NCI-H524 (cell line): ENCODE data around the gene ARHGAP6.
"Not testable (repeated sequence)": the region's sequence is repeated elsewhere in the genome, so short reads cannot be mapped to it uniquely, and the experiment has no call there.

ENCODE experiments used
- DNase-seq, 2 experiments: peaks; one replicate each; lab custom pipeline; 2025; lab: John Stamatoyannopoulos, UW

ARHGAP6 gene

GRCh38 chrX:11235377-11235776 lies 430.3 kb downstream of the ARHGAP6 start:
- not testable (repeated sequence) for DNase-seq

- no peak for DNase-seq
These were observed 450.4 kb downstream of the ARHGAP6 start for GRCh38 chrX:11215191-11215921.

DNA sequence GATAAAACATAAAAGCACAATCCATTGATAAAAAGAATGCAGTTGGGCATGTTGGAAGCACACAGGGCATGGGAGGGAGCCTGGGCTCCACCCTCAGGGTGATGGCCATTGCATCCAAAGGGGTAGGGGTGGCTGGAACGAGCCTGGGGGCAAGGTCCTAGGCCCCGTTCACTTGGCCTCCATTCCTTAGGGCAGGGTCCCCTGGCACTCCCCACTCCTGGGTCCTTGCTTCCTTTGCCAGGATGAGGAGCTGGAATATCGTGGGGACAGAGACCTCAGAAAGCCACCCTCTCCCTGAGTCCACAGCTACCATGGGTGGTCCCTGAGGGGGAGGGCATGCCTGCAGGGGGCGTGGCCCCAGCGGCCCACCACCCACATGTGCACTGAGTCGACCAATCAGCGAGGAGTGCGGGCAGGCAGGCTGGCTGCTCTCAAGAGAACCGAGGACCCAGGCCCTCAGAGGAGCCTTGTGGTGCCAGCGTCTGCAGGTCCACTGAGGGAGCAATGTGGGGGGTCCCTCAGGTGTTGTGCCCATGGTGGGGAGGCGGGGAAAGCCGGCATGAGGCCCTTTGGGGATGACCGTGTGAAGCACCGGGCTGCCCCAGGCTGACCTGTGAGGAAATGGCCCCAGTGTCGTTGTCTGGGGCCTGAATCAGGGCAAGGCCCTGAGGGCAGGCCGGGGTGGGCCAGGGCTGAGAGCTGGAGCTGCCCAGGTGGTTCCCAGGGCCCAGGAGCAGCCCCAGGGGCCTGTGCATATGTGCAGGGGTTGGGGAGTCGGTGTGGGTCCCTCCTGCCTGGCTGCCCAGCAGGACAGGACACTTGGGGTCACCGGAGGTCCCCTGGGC lies 451.2 kb downstream of the ARHGAP6 start:
- DNase-seq = no peak

GRCh38 chrX:11212741-11213140 lies 453.0 kb downstream of the ARHGAP6 start:
- no peak for DNase-seq

GRCh38 chrX:11210415-11210801 lies 455.3 kb downstream of the ARHGAP6 start:
- DNase-seq = no peak

DNA sequence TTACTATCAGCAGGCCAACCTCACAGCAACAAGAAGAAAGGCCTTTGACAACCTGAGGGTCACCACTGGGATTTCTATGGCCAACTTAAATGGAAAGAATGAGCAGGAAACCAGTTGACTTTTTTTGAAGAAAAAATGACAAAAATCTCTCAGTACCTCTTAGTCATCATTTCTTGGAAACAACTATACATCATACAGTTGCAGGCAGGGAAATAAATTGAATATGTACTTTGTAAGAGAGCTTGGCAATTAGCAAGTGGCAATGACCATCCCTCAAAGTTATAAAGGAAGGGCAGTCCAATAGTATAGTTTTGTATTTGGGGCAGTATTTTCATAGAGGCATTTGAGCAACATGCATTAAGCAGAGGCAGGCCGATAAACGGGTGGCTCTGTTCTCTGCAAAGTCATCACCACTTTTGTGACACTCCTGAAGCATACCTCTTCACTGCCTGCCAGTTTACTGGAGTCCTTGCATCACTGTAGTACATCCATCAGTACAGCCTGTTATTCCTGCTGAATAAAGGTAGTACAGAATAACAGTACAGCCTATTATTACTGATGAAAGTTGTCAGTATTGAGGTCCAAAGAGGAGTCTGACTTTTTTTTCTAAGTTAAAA lies 455.8 kb downstream of the ARHGAP6 start:
- no peak for DNase-seq

DNA sequence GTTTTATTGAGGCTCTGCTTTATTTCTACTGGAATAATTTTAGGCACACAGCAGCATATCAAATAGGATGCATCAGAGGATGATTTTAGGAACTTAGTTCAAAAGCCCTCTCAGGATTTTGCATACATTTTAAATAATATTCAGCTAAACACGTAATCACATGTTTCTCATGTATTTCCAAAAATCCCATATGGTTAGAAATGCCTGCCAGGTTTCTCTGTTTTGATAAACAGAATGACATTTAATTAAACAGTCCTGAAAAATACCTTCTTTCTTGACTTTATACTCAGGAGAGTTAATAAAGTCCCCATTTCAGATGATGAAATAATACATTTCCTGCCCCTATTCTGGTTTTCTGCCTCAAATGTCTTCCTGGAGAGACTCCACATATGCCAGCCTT lies 459.0 kb downstream of the ARHGAP6 start:
- DNase-seq = no peak

GRCh38 chrX:11205796-11206195 lies 459.9 kb downstream of the ARHGAP6 start:
- DNase-seq = no peak

- DNase-seq = no peak
These were observed 468.0 kb downstream of the ARHGAP6 start for GRCh38 chrX:11197671-11198070.

GRCh38 chrX:11196476-11196875 lies 469.2 kb downstream of the ARHGAP6 start:
- no peak for DNase-seq

- no peak for DNase-seq
These were observed 472.7 kb downstream of the ARHGAP6 start for GRCh38 chrX:11193035-11193469.

DNA sequence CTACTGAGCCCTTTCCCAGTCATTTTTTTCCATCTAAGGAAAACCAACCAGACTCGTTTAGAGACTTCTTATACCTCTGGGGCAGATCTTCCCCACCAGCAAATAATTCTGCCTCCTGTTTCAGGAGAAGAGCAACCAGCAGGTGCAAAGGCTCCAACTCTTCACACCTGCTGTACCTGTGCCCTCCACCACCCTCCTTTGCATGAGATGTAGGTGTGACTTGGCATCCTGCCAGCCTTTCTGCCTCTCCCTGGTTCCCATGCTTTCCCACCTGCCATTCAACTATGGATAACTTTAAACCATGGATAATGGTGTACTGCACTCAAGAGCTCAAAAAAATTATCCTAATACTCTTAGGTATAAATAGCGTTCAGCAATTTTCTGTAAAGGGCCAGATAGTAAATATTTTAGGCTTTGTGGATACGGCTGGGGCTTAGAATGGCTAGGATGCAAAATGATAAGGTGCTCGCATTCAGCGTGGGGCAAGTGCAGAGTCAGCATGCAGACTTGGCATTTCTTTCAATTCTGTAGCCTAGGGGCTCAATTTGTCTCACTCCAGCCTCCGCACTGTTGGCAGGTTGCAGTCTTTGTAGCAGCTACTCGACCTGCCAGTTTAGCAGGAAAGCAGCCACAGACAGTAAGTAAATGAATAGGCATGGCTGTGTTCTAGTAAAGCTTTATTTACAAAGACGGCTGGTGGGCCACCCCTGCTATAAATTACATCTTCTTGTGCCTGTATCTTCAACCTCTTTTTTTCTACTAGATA lies 474.8 kb downstream of the ARHGAP6 start:
- DNase-seq = no peak

GRCh38 chrX:11189097-11189496 lies 476.6 kb downstream of the ARHGAP6 start:
- no peak for DNase-seq

DNA sequence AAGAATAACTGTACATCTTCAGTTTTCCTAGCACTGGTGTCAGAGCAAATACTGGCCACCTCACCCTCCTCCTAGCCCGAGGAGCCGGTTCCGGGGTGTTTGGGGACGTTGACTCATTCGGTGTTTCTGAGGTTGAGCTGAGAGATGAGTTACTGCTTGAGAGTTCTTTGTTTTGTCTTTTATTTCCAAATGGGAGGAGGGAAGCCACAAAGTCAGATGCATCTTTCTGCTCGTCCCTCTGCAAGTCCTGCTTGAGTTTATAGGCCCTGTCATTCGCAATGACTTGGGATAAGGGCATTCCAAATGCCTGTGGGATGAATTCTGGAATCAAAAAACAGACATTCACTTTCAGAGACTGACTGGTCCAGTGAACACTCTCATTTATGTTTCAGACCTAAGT lies 477.1 kb downstream of the ARHGAP6 start:
- DNase-seq = no peak

DNA sequence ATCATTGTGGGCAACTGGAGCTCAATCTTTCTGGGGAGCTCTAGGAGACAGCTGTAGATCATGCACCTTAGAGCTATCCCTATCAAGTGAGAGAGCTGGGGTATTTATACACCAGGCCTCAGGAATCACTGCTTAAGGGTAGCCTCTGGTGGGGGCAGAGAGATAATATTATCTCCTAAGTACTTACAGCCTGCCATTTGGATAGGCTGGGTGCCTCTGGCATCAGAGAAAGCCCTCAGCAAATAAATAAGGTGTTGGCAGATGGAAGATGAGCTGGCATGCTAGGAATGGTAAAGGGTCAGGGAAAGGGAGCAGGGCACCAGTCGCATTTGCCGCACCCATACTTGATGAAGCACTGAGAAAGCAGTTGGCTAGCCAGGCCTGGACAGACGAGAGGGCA lies 478.7 kb downstream of the ARHGAP6 start:
- no peak for DNase-seq

- DNase-seq = peak; percentile 29 to 78
These were observed 479.9 kb downstream of the ARHGAP6 start for GRCh38 chrX:11185861-11186260.

- DNase-seq = no peak
These were observed 485.1 kb downstream of the ARHGAP6 start for GRCh38 chrX:11180571-11180970.

- DNase-seq = no peak
These were observed 493.3 kb downstream of the ARHGAP6 start for GRCh38 chrX:11172415-11172814.

GRCh38 chrX:11171956-11172355 lies 493.8 kb downstream of the ARHGAP6 start:
- DNase-seq = no peak

DNA sequence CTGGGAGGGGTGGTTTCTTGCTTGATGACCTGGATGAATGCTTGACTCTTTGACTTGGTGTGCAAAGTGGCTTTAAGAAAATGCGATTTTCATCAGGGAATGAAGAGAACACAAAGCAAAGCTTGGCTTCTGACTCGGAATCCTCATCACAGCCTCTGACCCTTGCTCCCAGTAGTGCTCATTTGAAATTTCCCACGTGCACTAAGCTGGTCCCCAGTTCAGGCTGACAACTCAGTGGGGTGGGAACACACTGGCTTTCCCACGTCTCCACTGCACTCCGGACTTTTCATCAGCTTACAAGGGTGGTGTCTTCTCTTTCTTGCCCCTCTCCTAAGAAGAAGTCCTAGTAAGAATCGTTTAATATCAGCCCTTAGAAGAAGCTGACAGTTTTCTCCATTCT lies 501.3 kb downstream of the ARHGAP6 start:
- DNase-seq = no peak

GRCh38 chrX:11159149-11159548 lies 506.6 kb downstream of the ARHGAP6 start:
- no peak for DNase-seq
